GM06990 (cell line): Measurements from ENCODE around the gene MAP1LC3A.

Experiments used
- DNase-seq: peaks from one replicate; pipeline ENCODE4 v3.0.0-alpha.2; 2011; ENCODE audit not compliant: insufficient read length; ENCODE audit errors: extremely low read depth
- H3K27me3 ChIP-seq: replicated peaks from 2 replicates; pipeline ENCODE4 v1.6.0; 2011; ENCODE audit warnings: low read length; ENCODE audit not compliant: control insufficient read depth, insufficient read depth
- H3K36me3 ChIP-seq: 2 replicates; pipeline ENCODE4 v1.5.1; 2011; ENCODE audit warnings: low read length; ENCODE audit not compliant: control insufficient read depth, insufficient read depth
- H3K4me3 ChIP-seq: replicated peaks from 2 replicates; pipeline ENCODE4 v1.5.1; 2011; ENCODE audit warnings: low read depth, mild to moderate bottlenecking, control low read depth, low read length
- TF ChIP-seq, protein P1 (sequence below): IDR thresholded peaks from 2 replicates; pipeline ENCODE4 v1.5.1; 2011; ENCODE audit warnings: low read length, control low read depth, mild to moderate bottlenecking, inconsistent platforms; ENCODE audit not compliant: insufficient read depth, poor library complexity, severe bottlenecking

The MAP1LC3A gene

GRCh38 chr20:34564833-34565232 lies 6.3 kb downstream of the MAP1LC3A start:
- no peak overlapping the region for H3K4me3 ChIP-seq
- H3K27me3 ChIP-seq, result no peaks in the 10 kb centered on the region
- H3K36me3 ChIP-seq, result peaks cover 4% of the 10 kb centered on the region
- no peak for DNase-seq
- TF ChIP-seq, protein P1, sequence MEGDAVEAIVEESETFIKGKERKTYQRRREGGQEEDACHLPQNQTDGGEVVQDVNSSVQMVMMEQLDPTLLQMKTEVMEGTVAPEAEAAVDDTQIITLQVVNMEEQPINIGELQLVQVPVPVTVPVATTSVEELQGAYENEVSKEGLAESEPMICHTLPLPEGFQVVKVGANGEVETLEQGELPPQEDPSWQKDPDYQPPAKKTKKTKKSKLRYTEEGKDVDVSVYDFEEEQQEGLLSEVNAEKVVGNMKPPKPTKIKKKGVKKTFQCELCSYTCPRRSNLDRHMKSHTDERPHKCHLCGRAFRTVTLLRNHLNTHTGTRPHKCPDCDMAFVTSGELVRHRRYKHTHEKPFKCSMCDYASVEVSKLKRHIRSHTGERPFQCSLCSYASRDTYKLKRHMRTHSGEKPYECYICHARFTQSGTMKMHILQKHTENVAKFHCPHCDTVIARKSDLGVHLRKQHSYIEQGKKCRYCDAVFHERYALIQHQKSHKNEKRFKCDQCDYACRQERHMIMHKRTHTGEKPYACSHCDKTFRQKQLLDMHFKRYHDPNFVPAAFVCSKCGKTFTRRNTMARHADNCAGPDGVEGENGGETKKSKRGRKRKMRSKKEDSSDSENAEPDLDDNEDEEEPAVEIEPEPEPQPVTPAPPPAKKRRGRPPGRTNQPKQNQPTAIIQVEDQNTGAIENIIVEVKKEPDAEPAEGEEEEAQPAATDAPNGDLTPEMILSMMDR, result no peak

- Histone ChIP-seq H3K36me3 (peaks cover 8% of the 10 kb centered on the region), H3K4me3 (no peak overlapping the region), H3K27me3 (no peaks in the 10 kb centered on the region)
- no peak for DNase-seq
- TF ChIP-seq, protein P1, result no peak
These were observed 8.7 kb downstream of the MAP1LC3A start for GRCh38 chr20:34566978-34567891.

DNA sequence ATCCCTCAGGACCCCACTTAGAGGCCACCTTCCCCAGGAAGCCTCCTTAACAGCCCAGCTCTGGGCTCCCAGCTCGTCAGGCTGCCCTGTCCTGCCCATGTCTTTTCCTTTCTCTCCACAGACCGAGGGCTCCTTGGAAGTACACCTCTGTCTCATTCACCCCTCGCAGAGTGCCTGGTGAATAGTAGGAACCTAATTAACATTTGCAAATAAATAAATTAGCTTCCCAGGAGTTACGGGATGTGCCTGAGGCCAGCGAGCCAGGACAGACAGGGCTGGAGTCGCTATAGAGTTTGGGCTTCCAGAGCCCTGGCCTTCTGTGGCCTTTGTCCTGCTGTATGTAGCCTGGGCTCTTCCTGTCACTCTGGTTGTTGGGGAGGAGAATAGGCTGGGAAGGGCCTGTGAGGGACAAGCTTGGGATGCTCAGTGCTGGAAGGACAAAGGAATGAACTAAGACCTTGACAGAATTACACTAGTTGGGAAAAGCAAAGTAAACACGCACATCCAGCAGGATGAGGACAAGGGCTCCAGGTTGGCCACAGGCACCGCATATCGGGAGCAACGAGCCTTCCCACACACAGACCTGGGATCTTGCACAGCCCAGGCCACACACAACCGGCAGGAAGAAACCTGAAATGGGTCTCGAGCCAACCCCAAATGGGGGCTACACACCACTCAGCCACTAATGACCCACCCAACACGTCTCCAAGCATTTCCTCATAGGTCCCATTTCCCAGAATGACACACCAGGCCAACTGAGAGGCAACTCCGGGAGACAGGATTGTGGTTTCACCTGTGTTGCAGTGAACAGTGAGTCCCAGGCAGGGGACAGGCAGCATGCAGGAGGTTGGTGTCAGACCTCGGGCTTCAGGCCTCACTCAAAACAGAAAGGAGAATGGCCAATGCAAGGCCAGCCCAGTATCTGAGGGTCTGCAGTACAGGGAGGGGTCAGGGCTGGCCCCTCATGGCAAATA lies 9.7 kb downstream of the MAP1LC3A start:
- Histone ChIP-seq H3K27me3 (no peaks in the 10 kb centered on the region), H3K4me3 (no peak overlapping the region), H3K36me3 (peaks cover 8% of the 10 kb centered on the region)
- DNase-seq, result no peak
- TF ChIP-seq, protein P1, result no peak

GRCh38 chr20:34569598-34569997 lies 11.1 kb downstream of the MAP1LC3A start:
- no peaks in the 10 kb centered on the region for H3K27me3 ChIP-seq
- DNase-seq, result no peak
- peaks cover 8% of the 10 kb centered on the region for H3K36me3 ChIP-seq
- TF ChIP-seq, protein P1, result no peak
- H3K4me3 ChIP-seq, result no peak overlapping the region

GRCh38 chr20:34570859-34571306 lies 12.4 kb downstream of the MAP1LC3A start:
- Histone ChIP-seq H3K4me3 (no peak overlapping the region), H3K27me3 (no peaks in the 10 kb centered on the region), H3K36me3 (peaks cover 8% of the 10 kb centered on the region)
- DNase-seq, result no peak
- TF ChIP-seq, protein P1, result no peak
